ENCODE data around the gene ADARB1.

The ADARB1 gene

DNA sequence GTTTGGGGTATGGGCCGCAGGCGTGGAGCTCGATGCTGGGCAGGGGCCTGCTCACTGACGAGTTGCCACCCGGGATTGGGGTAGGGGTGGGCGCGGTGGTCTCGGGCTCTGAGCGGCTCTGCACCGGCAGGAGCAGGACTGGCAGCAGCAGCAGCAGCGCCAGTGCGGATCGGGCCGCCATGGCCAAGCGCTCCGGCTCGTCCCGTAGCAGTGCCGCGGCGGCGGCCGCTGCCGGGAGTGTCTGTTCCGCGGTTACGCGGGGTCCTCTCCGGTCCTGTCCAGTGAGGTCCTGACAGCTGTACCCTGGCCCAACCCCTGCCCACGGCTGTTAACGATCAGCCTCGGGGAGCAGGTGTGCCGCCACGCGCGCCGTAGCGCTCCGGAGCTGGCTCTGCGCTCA lies 26.5 kb downstream of the ADARB1 start:
- DNase-seq: no peak

DNA sequence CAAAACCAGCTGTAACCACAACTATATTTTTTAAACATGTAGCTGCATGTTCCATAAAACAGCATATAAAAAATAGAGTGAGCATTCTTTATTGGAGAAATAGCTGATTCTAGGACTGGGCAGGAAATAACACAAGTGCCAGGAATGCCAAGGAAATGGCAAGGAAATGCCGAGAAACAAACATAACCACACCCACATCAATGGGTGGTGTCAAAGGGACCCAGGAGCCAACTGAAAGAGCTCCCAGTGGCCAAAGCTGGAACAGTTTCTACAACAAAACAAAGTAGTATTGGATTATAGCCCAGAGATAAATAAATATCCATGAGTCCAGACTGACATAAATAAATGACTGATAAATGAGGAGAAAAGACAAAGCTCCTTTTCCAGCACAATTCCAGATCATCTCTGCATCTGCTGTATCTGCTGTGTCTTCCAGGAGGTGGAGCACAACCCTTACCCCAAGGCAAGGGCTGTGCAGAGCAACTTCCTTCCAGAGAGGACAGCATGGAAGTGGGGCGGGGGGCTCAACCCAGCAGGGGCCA lies 28.1 kb downstream of the ADARB1 start:
- no peak for DNase-seq

DNA sequence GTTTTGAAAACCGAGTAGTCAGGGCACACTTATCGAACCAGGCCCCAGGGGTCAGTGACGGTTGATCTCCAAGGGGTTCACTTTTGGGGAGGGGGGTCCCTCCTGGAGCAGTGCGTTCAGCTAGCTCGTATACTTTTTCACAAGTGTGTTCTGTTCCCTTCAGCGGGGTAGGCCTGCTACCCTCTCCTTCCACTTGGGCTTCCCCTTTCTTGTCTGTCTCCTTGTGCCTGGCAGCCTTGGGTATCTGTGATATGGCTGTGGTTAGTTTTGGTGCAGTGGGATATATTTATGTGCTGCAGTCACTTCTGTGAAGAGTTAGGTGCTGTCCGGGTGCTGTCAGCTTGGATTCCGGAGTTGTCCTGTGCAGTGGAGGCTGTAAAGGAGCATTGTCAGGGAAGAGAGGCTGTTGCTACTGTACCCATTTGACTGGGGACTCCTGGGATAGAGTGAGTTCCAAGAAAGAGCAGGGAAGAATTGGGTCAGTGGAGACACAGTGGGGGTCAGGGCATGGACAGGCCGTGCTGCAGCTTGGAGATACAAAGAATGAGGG lies 29.7 kb downstream of the ADARB1 start:
- DNase-seq: no peak

DNA sequence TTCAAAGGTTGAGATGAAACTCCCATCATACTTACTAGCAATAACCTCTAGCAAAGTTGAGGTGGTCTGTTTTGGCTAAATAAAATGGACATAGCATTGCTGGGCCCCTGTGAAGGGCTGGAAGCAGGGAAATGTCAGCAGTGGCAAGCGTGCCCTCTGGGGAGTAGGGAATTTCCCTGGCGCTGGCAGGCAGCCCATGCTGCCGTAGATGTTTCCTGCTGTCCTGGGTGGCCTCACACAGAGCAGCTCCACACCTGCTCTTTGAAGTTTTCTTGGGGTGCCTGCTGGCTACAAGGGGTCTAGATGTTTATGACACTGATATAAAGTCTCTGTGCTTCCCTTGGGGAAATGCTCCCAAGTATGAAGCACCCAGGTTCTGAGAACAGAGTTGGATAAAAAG lies 30.2 kb downstream of the ADARB1 start:
- DNase-seq: no peak

DNA sequence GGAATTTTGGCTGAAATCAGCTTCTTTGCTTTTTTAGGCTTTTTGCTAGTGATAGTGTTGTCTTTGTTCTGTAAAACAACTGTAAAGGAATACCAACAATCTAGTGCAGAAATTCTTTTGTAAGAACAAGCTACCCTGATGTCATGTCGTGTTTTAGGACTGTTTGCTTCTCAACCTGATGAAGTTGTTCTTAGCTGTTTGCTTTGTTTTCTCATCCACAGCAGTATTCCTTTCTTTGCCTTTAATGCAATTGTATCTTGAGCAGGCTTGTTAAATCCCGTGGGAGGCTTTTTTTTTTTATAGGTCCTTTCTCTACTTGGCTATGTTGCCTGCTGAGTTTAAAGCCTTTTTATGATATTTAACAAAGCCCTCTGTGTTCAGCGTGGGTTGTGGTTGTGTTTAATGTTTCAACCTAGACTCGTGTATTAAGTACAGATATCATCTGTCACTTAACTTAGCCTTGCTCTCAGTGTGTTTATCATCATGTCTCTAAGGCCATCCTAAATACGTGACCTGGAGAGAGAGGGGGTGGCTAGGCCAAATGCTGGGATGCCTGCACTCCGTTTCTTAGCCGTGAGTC lies 31.6 kb downstream of the ADARB1 start:
- no peak for DNase-seq

DNA sequence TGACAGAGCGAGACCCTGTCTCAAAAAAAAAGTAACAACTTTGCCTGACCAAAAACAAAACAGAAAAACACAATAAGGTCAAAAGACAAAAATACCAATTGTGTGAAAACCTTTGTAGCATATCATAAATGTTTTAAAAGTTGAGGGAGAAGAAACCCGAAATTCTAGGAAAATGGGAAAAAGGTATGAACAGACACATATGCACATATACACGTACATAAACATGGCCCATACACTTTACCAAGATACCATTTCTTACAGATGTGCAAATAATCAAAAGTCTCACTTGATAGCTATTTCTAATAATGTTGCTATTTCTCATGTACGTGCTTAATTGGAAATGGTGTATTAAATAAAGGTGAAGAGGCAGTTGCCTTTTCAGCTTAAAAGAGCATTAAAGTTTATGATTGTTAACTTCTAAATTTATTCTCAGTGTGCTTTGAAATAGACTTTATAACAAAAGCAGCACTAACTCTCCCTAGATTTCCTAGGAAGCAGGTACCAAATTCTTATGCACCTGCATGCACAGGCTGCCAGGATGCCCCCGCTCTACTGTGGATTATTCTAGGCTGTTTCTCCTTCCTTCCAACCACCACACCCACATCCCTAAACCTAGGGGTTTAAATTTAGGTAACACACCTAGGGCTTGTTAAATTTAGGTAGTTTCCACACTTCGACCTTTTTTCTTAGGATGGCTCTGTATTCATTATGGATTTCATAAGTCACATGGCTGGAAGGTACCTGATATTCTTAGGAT lies 33.8 kb downstream of the ADARB1 start:
- DNase-seq: no peak

DNA sequence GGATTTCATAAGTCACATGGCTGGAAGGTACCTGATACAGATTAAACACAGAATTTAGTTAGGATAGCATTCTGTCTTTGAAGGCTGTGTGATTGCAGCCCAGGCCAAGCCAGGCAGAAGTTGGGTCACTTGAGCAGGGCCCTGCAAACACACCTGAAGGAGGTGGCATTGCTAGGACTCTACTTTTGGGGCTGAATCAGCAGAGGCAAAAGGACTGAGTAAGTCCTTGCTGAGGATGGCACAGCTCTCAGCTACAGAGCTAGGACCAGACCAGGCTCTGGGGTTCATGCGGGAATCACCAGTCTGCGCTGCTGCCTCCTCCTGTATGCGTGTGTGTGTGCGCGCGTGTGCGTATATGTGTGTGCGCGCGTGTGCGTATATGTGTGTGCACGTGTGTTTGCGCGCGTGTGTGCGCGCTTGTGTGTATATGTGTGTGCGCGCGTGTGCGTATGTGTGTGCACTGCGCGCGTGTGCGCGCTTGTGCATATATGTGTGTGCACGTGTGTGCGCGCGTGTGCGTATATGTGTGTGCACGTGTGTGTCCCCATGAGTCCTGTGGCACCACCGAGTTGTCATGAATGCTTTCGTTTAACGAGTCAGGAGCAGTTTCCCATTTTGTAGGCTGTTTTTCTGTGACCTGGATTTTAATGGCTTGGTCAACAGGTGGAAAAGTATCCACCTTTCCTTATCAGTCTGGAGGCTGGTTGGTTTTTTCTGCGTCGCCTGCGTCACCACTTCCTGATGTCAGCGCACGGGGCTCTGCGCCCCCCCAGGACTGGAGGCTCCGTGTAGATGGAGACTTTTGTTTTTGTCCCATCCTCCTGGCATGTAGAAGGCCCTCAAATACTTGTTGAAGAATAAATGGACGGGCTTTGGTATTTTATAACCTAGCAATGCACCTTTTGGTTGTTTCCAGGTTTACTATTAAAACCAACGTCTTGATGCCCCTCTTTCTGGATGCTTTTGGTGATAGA lies 34.7 kb downstream of the ADARB1 start:
- DNase-seq: no peak

DNA sequence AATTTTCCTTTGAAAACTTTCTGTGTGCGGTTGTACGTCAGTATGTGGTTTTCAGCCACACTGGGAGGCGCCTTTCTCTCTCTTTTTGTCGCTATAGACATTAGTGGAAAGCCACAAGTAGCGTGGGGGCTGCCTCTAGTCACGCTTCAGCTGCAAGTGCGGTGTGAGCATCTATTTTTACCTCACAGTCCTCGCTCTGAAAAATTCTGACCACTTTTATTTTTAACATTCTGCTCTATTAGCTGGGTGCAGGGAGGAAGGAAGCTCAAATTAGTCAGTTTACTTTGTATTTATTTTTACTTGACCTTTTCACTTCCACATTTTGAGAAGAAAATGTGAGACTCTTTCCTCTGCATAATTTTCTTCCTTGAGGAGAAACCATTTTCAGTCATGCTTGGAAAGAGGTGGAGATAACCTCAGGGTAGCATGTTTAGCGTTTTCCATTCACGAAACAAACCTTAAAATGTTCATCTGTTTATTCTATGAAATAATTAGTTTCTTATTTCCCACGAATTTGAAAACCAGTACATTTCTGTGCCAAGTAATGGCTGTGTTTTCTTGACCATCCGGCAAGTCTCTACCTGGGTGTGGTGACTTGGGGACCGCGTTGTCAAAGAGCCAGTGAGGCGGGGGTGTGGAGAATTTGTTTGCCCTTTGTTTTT lies 35.6 kb downstream of the ADARB1 start:
- no peak for DNase-seq

DNA sequence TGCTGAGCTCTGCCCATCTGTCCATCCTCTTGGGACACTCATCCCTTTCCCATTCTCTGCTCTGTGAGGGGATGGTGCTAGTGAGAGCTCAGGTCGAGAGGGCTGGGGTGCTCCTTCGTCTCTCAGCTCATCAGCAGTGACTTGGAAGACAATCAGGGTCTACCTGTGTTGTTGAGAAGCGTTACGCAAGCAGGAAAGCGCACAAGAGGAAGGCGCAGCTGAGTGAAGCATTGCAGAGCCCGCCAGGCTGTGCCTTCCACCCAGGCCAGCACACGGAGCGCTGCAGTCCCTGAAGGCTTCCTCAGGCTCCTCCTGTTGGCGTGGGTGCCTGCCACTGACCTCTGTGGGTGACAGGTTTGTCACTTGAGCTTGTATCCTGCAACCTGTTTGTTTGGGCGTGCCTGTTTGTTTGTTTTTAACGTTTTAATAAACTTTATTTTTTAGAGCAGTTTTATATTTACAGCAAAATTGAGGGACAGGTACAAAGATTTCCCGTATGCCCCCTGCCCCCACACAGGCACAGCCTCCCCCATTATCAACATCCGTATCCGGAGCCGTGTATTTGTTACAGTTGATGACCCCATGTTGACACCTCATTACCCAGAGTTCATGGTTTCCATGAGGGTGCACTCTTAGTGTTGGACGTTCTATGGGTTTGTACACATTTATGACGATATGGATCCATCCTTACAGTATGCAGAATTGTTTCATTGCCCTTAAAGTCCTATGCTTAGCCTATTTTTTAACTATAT lies 36.7 kb downstream of the ADARB1 start:
- no peak for DNase-seq

DNA sequence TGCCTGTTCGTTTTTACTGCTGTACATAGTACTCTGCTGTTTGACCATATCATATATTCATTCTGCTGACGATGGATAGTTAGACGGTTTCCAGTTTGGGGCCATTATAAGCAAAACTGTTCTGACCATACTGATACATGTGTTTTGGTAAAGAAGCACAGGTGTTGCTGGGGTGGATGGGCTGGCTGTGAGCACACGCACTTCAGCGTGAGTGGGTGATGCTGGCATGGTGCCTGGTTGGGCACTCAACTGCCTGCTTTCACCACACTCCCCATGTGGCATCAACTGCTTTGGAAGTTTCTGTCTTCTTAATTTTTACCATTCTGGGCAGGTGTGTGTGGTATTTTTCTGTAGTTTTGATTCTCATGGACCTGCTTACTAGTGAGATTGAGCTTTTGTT lies 37.3 kb downstream of the ADARB1 start:
- DNase-seq: no peak

DNA sequence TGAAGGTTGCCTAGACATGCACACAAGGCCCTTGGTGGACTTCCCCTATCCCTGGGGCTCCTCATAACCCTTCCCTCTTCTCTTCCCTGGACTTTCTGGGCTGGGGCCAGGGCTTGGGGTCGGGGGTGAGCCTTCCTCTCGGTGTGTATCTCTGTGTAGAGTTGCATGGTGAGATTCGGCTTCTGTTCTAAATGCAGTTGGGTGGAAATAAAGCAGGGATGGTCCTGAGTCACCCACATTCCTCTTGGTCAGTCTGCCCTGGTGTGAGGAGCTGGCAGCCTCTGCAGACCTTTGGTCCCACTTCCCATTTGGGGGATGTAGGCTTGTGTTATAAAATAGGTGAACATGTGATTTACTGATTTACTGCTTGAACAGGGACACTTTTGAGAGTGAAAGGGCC lies 38.0 kb downstream of the ADARB1 start:
- DNase-seq: no peak

DNA sequence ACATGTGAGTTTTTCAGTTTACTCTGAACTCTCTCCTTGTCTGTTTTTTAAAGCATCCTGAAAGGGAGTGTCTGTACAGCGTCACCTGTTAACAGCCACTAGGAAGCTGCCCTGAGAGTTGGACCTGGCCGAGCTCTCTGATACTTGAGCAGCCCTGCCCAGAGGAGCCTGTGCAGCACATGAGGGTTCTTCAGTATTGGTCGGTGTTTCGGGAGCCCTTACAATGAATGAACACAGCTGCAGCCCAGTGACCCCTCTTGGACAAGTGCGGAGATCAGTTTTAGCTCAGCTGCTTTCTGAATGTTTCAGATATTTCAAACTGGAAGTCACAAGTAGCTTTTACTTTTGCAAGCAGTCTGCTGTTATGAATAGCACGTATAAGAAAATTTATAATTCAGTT lies 39.2 kb downstream of the ADARB1 start:
- DNase-seq: no peak

DNA sequence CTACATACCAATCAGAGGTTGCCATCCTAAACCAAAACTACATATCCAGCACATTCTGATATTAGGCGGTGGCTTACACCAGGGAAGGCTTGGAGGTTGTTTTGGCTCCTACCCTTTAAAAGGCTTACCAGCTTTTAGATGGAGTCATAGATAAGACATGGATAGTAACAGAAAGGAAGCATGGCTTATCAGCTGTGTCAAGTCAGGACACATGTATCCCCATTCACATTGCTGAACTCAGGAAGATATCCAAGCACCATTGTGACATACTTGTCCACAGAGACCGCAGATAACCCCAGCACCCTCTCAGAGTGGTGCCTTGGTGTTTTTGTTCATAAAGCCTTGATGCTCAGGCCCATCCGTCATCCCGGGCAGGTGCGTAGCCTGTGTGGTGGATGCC lies 39.7 kb downstream of the ADARB1 start:
- no peak for DNase-seq

DNA sequence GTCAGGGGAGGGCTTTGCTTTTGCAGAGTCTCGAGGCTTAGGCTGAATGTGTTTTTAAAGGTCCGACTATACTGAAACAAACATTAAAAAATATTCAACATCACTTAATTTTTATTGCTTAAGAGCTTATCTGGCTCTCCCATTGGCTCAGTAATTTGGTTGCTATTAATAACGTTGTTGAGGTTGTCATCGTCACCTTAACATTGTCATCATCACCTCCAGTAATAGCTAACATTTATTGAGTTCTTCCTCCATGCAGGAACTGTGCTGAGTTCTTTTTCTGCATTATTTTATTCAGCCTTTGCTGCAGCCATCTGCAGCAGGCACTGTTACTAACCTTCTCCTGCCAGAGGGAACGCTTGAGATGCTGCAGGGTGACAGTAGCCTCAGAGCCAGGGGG lies 40.1 kb downstream of the ADARB1 start:
- DNase-seq: no peak

DNA sequence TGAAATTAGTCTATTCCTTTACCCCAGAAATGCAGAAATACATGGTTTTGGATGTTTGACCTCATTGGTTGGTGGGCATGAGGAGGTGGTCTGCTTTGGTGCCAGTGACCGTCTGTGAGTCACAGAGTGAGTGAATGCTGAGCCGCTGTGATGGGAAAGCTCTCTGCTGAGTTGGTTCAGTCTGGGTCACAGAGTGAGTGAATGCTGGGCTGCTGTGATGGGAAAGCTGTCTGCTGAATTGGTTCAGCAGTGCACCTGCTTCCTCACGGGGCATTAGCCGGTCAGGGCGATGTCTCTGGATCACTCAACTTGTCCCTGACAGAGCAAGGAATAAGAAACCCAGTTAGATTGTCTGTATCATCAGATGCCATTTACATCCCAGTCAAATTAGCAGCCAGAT lies 40.8 kb downstream of the ADARB1 start:
- DNase-seq: no peak

DNA sequence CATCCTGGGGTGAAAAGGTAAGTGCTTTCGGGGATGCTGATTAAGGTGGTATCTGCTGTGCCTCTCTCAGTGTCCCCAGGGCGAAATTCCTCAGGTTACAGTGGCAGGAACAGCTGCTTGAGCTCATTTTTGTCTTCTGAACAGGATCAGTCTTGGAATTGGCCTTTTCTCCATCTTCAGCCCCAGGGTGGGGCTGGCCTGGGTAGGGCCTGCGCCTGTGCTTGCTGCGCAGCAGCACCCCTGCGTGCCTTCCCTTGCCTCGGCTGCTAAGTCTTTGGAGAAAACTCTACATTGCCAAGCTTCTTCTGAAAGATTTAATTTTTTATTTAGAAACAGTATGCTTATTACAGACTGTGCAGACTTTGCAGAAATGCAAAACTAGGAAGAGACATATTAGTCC lies 41.7 kb downstream of the ADARB1 start:
- no peak for DNase-seq

DNA sequence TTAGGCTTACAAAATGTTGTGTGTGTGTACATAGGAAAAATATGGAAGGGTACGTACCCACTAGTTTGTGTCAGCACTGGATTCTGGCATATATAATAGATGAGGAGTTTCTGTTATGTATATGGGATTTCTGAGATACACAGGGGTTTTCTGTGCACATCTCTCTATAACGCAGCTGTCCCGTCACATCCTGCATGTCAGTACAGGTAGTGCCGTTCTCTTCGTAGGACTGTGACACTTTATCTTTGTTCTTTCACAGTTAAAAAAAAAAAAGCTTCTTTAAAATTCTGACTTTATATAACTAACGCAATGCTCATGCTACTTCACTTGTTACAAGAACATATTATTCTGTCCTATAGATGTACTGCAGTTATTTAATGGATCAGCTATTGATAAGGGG lies 42.9 kb downstream of the ADARB1 start:
- no peak for DNase-seq

DNA sequence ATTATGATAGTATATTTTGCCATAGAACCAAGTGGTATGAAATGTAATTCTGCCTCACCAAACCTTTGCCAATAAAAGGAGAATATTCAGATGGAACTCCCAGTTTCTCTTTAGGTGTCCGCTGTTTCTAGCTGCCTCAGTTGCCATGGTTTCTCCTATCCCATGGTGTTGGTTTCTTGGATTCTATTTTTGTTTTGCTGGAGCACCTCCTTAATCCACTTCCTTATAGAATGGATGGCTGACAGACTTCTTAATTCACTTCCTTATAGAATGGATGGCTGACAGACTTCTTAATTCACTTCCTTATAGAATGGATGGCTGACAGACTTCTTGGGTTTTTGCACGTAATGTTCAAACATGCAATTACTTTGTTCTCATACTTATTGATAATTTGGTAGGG lies 43.7 kb downstream of the ADARB1 start:
- DNase-seq: no peak

DNA sequence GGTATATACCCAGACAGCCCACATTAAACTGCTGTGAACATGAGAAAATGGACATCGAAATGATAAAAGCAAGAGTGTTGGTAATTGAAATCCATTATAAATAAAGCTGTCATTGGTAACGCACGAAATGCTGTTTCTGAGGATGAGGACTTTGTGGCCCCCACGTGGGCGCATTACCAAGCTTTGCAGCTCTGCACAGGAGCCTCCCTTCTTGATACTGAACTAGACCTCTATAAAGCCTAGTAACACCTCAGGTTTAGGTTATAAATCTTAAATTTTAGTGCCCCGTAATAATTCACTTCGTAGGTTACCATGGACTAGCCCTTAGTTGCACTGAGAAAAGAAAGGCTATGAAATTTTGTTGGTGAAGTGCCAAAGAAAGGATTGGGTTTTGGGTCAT lies 45.4 kb downstream of the ADARB1 start:
- no peak for DNase-seq

DNA sequence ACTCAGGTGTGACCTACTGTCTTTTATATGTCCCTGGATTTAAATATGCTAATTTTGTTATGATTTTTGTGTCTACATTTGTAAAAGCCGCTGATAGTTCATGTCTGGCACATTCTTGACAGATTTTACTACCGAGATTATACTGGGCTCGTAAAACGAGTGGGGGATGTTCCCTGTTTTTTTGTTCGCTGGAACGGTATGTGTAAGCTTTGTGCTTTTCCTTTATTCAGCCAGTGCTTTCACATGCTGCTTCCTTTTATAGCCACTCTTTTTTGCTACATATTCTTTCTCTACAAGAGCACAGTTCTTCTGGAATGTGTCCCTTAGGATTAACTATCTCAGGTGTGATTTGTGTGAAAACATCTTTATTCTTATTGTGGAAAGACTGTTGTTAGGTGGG lies 46.6 kb downstream of the ADARB1 start:
- no peak for DNase-seq

DNA sequence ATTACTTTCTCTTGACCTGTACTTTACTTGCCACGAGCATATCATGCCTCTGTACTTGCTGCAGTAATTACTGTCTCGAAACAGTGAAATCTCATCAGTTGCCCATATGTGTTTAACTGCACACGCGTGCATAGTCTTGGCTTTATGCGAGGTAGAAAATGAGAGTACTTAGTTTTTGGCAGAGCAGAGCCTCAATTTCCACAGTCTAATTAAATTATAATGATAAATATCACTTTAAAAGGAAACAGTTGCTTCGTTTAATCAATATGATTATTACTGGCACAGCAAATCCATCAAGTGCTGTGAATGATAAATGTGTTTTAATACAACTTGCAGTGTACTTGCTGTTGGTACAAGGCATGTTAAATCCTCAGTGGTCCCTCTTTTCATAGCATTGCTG lies 47.6 kb downstream of the ADARB1 start:
- DNase-seq: no peak
